ENCODE data around the gene THADA.

The THADA gene

DNA sequence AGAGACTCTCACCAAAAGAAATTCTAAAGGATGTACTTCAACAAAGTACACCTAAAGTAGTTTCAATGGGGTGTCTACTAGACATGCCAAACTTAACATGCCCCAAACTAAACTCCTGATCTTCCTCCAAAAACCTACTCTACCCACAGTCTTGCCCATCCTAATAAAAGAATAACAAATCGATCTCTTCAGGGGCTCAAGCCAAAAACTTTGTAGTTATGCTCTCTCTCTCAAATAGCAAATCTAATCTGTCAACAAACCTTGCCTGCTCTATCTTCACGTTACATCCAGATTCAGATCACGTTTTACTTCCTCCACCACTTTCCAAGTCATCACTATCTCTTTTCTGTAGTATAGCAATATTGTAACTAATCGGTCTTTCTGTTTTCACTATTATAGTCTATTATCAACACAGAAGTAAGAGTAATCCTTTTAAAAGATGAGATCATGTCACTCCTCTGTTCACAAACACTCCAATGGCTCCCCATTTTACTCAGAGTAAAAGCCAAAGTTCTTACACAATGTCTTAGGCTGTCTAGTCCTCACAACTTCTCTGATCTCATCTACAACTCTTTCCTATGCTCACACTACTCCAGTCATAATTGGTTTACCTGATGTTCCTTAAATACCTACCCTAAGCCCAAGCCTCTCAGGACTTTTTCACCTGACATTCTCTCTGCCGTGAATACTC, 79.9 kb downstream of the THADA start:
- Histone ChIP-seq H3K27ac (replicated peaks) (no peak overlapping the region), H3K27me3 (ENCODE audit: insufficient read depth, poor library complexity, severe bottlenecking) (no peaks in the 10 kb centered on the region), H3K4me3 (replicated peaks; ENCODE audit: insufficient read depth, low read length) (no peak overlapping the region)
- no peak for DNase-seq (ENCODE audit: low read depth in 1 of 2, low spot score in 1 of 2)
- TF ChIP-seq GABPA (IDR thresholded peaks at IDR 0.05; ENCODE audit: low read depth) (no peak), SPI1 (IDR thresholded peaks at IDR 0.05; ENCODE audit: borderline replicate concordance, low read depth) (no peak), POLR2AphosphoS5 (IDR thresholded peaks at IDR 0.05; ENCODE audit: low read depth) (no peak)
- TF ChIP-seq, protein P1, sequence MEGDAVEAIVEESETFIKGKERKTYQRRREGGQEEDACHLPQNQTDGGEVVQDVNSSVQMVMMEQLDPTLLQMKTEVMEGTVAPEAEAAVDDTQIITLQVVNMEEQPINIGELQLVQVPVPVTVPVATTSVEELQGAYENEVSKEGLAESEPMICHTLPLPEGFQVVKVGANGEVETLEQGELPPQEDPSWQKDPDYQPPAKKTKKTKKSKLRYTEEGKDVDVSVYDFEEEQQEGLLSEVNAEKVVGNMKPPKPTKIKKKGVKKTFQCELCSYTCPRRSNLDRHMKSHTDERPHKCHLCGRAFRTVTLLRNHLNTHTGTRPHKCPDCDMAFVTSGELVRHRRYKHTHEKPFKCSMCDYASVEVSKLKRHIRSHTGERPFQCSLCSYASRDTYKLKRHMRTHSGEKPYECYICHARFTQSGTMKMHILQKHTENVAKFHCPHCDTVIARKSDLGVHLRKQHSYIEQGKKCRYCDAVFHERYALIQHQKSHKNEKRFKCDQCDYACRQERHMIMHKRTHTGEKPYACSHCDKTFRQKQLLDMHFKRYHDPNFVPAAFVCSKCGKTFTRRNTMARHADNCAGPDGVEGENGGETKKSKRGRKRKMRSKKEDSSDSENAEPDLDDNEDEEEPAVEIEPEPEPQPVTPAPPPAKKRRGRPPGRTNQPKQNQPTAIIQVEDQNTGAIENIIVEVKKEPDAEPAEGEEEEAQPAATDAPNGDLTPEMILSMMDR (IDR thresholded peaks at IDR 0.05; ENCODE audit: insufficient read depth, low read length), result no peak
- TF ChIP-seq, protein P2, sequence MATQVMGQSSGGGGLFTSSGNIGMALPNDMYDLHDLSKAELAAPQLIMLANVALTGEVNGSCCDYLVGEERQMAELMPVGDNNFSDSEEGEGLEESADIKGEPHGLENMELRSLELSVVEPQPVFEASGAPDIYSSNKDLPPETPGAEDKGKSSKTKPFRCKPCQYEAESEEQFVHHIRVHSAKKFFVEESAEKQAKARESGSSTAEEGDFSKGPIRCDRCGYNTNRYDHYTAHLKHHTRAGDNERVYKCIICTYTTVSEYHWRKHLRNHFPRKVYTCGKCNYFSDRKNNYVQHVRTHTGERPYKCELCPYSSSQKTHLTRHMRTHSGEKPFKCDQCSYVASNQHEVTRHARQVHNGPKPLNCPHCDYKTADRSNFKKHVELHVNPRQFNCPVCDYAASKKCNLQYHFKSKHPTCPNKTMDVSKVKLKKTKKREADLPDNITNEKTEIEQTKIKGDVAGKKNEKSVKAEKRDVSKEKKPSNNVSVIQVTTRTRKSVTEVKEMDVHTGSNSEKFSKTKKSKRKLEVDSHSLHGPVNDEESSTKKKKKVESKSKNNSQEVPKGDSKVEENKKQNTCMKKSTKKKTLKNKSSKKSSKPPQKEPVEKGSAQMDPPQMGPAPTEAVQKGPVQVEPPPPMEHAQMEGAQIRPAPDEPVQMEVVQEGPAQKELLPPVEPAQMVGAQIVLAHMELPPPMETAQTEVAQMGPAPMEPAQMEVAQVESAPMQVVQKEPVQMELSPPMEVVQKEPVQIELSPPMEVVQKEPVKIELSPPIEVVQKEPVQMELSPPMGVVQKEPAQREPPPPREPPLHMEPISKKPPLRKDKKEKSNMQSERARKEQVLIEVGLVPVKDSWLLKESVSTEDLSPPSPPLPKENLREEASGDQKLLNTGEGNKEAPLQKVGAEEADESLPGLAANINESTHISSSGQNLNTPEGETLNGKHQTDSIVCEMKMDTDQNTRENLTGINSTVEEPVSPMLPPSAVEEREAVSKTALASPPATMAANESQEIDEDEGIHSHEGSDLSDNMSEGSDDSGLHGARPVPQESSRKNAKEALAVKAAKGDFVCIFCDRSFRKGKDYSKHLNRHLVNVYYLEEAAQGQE (IDR thresholded peaks at IDR 0.05; ENCODE audit: insufficient replicate concordance, low read depth), result no peak

DNA sequence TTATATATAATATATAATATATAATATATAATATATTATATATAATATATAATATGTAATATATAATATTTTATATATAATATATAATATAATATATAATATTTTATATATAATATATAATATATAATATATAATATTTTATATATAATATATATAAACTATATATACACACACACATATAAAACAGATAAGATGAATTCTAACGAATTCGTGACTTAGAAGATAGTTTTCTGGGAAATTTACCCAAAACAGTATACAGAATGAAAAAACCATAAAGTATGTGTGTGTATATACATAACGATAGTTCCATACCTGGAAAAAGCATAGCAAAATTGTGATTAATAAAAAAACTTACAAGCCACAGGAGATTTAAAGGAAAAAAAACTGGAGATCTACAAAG, 80.6 kb downstream of the THADA start:
- DNase-seq (ENCODE audit: low read depth in 1 of 2, low spot score in 1 of 2), result no peak
- H3K27me3 ChIP-seq (ENCODE audit: insufficient read depth, poor library complexity, severe bottlenecking), result no peaks in the 10 kb centered on the region
- H3K4me3 ChIP-seq (replicated peaks; ENCODE audit: insufficient read depth, low read length), result no peak overlapping the region
- TF ChIP-seq, protein P2 (IDR thresholded peaks at IDR 0.05; ENCODE audit: insufficient replicate concordance, low read depth), result no peak
- no peak for TF ChIP-seq POLR2AphosphoS5 (IDR thresholded peaks at IDR 0.05; ENCODE audit: low read depth)
- TF ChIP-seq GABPA (IDR thresholded peaks at IDR 0.05; ENCODE audit: low read depth), result no peak
- TF ChIP-seq, protein P1 (IDR thresholded peaks at IDR 0.05; ENCODE audit: insufficient read depth, low read length), result no peak
- TF ChIP-seq SPI1 (IDR thresholded peaks at IDR 0.05; ENCODE audit: borderline replicate concordance, low read depth), result no peak
- H3K27ac ChIP-seq (replicated peaks), result no peak overlapping the region

DNA sequence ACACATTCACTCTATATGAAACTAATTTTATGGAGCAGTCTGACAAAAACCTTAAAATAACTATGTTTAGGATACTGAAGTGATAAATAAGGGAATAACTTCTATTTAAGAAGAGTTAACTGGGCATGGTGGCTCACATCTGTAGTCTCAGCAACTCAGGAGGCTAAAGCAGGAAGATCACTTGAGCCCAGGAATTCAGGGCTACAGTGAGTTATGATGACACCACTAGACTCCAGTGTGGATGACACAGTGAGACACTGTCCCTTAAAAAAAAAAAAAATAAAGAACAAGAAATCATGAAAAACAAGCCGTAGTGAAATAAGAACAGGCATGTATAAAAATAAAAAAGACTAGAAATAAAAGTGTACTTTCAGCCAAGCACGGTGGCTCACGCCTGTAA, 82.0 kb downstream of the THADA start:
- TF ChIP-seq GABPA (IDR thresholded peaks at IDR 0.05; ENCODE audit: low read depth), result no peak
- TF ChIP-seq, protein P2 (IDR thresholded peaks at IDR 0.05; ENCODE audit: insufficient replicate concordance, low read depth), result no peak
- TF ChIP-seq POLR2AphosphoS5 (IDR thresholded peaks at IDR 0.05; ENCODE audit: low read depth), result no peak
- TF ChIP-seq, protein P1 (IDR thresholded peaks at IDR 0.05; ENCODE audit: insufficient read depth, low read length), result no peak
- TF ChIP-seq SPI1 (IDR thresholded peaks at IDR 0.05; ENCODE audit: borderline replicate concordance, low read depth), result no peak
- Histone ChIP-seq H3K4me3 (replicated peaks; ENCODE audit: insufficient read depth, low read length) (no peak overlapping the region), H3K27me3 (ENCODE audit: insufficient read depth, poor library complexity, severe bottlenecking) (no peaks in the 10 kb centered on the region), H3K27ac (replicated peaks) (no peak overlapping the region)
- DNase-seq (ENCODE audit: low read depth in 1 of 2, low spot score in 1 of 2), result no peak

Data from HL-60 (cell line).